ENCODE results near the gene TOP1. TPM values are rescaled to one million over a fixed set of nuclear protein-coding genes. Genes with fewer than 3 reads are reported as not detected.
A peak's percentile ranks its signal among the peaks of the same experiment; 100 is the strongest.

The TOP1 gene
- polyA plus RNA-seq, 2 of the 4 experiments (the other 2 are of a cell fraction): 20.8 to 70.6 TPM

- ChIA-PET CTCF (interaction anchor here (1.1 to 4.1 kb wide), 2 partner anchors 9 to 75 kb away, joined by 3 to 35 read pairs; no protein-coding TSS in a partner anchor), POLR2A (no interaction called here)
- peaks cover 22% of the 10 kb centered on the region for H3K4me1 ChIP-seq
- peak overlapping the region in 1 of 2 experiments; percentile 84; a peak in 1 of 6 replicates for H3K27ac ChIP-seq
- 89% methylated on average over 4 of the region's 4 CpGs for WGBS (ENCODE audit: missing lambda C conversion rate)
- TF ChIP-seq ATOH8 (CRISPR knock-in tag; IDR thresholded peaks at IDR 0.05; ENCODE audit: low read depth) (no peak), PHF8 (IDR thresholded peaks at IDR 0.05; ENCODE audit: borderline replicate concordance, low read depth) (no peak), USF2 (IDR thresholded peaks at IDR 0.05) (no peak), ZFP36 (IDR thresholded peaks at IDR 0.05; ENCODE audit: borderline replicate concordance, partially characterized antibody) (no peak), MAFK (IDR thresholded peaks at IDR 0.05; ENCODE audit: partially characterized antibody) (no peak)
- H3K4me2 ChIP-seq: no peak overlapping the region
- DNase-seq (ENCODE audit: low read depth in 1 of 2, low spot score in 1 of 2): no peak
- FAIRE-seq: no peak
- ATAC-seq: no peak
- H3K4me3 ChIP-seq: no peak overlapping the region
- no peaks in the 10 kb centered on the region for H3K9me3 ChIP-seq
These were observed 28.8 kb upstream of the TOP1 start for GRCh38 chr20:40999841-41000240.

- no peak for TF ChIP-seq EP300 (IDR thresholded peaks at IDR 0.05)
- no peak for TF ChIP-seq RARB (CRISPR knock-in tag; IDR thresholded peaks at IDR 0.05)
- no peak for TF ChIP-seq MAX (IDR thresholded peaks at IDR 0.05)
- no peak for TF ChIP-seq TFCP2L1 (CRISPR knock-in tag; IDR thresholded peaks at IDR 0.05)
- no peak for TF ChIP-seq ZC3H11A (IDR thresholded peaks at IDR 0.05)
- no peak for TF ChIP-seq ELK1 (IDR thresholded peaks at IDR 0.05; ENCODE audit: low read depth, low read length)
- TF ChIP-seq HOXB13 (CRISPR knock-in tag; IDR thresholded peaks at IDR 0.05; ENCODE audit: low read depth): no peak
- no peak for TF ChIP-seq CTCF (IDR thresholded peaks at IDR 0.05)
These were observed 28.0 kb upstream of the TOP1 start for GRCh38 chr20:41000628-41001027.

GRCh38 chr20:41001497-41001896 is 27.1 kb upstream of the TOP1 start:
- peaks cover 4% of the 10 kb centered on the region; the same call in 1 of the 3 replicates for H3K9me3 ChIP-seq
- POLR2A ChIA-PET: no interaction called here
- CTCF ChIA-PET: interaction anchor here (1.1 to 4.1 kb wide), 4 partner anchors 10 to 94 kb away, joined by 3 to 35 read pairs (median 6); no protein-coding TSS in a partner anchor
- ATAC-seq: no peak
- no peak overlapping the region for H3K4me2 ChIP-seq
- WGBS (ENCODE audit: missing lambda C conversion rate): 89% methylated on average over 4 of the region's 4 CpGs
- TF ChIP-seq HOXB13 (CRISPR knock-in tag; IDR thresholded peaks at IDR 0.05; ENCODE audit: low read depth) (no peak), CEBPB (IDR thresholded peaks at IDR 0.05) (peak in 1 of 2 experiments; percentile 54; a peak in 1 of 4 replicates)
- H3K27ac ChIP-seq: peak overlapping the region; percentile 84 to 89; a peak in 4 of 6 replicates
- DNase-seq (ENCODE audit: low read depth in 1 of 2, low spot score in 1 of 2): no peak
- H3K4me3 ChIP-seq: no peak overlapping the region
- H3K4me1 ChIP-seq: peaks cover 36% of the 10 kb centered on the region
- no peak for FAIRE-seq

More at GRCh38 chr20:41000628-41001027, 28.0 kb upstream of the TOP1 start:
- peaks cover 30% of the 10 kb centered on the region for H3K4me1 ChIP-seq
- ChIA-PET POLR2A (no interaction called here), CTCF (interaction anchor here (1.1 to 4.1 kb wide), 2 partner anchors 9 to 73 kb away, joined by 3 to 35 read pairs; no protein-coding TSS in a partner anchor)
- DNase-seq (ENCODE audit: low read depth in 1 of 2, low spot score in 1 of 2) (no peak), FAIRE-seq (no peak), ATAC-seq (no peak)
- 44% methylated on average over 2 of the region's 2 CpGs for WGBS (ENCODE audit: missing lambda C conversion rate)
- H3K9me3 ChIP-seq: no peaks in the 10 kb centered on the region
- H3K4me3 ChIP-seq: no peak overlapping the region
- peak overlapping the region in 1 of 2 experiments; percentile 84; a peak in 1 of 6 replicates for H3K27ac ChIP-seq
- no peak overlapping the region for H3K4me2 ChIP-seq

Measured in A549 (cell line).